HFF-Myc (cell line): ENCODE measurements around the gene NUP58.
"Not testable (repeated sequence)": the region's sequence is repeated elsewhere in the genome, so short reads cannot be mapped to it uniquely, and the experiment has no call there.

Experiments used
- DNase-seq: peaks from one replicate; pipeline ENCODE4 v3.0.0-alpha.2; 2011; ENCODE audit warnings: low read depth; ENCODE audit errors: extremely low read depth
- H3K4me3 ChIP-seq: replicated peaks from 2 replicates; pipeline ENCODE4 v1.5.1; 2011; ENCODE audit warnings: low read depth, mild to moderate bottlenecking, control low read depth, low read length
- TF ChIP-seq, protein P1 (sequence below): IDR thresholded peaks from 2 replicates; pipeline ENCODE4 v1.5.1; 2012; ENCODE audit warnings: mild to moderate bottlenecking, low read depth, low read length, control low read depth; ENCODE audit errors: missing control alignments

Gene NUP58

DNA sequence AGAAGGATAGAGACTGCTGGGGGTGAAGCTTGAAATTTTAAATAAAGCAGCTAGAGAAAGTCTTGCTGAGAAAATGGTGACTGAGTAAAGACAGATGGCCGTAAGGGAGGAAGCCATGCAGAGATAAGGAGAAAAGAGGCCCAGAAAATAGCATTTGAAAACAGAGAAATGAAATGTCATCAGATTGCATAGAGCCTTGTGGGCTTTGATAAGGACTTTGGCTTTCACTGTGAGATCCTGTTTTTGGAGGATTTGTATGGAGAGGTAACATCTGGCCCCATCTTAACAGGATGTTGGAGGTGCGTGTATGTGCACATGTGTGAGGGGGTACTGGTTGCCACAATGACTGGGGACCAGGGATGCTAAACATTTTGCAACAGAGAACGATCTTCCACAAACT is 50.8 kb downstream of the NUP58 start:
- H3K4me3 ChIP-seq, result no peak overlapping the region
- no peak for DNase-seq
- TF ChIP-seq, protein P1, sequence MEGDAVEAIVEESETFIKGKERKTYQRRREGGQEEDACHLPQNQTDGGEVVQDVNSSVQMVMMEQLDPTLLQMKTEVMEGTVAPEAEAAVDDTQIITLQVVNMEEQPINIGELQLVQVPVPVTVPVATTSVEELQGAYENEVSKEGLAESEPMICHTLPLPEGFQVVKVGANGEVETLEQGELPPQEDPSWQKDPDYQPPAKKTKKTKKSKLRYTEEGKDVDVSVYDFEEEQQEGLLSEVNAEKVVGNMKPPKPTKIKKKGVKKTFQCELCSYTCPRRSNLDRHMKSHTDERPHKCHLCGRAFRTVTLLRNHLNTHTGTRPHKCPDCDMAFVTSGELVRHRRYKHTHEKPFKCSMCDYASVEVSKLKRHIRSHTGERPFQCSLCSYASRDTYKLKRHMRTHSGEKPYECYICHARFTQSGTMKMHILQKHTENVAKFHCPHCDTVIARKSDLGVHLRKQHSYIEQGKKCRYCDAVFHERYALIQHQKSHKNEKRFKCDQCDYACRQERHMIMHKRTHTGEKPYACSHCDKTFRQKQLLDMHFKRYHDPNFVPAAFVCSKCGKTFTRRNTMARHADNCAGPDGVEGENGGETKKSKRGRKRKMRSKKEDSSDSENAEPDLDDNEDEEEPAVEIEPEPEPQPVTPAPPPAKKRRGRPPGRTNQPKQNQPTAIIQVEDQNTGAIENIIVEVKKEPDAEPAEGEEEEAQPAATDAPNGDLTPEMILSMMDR, result no peak

DNA sequence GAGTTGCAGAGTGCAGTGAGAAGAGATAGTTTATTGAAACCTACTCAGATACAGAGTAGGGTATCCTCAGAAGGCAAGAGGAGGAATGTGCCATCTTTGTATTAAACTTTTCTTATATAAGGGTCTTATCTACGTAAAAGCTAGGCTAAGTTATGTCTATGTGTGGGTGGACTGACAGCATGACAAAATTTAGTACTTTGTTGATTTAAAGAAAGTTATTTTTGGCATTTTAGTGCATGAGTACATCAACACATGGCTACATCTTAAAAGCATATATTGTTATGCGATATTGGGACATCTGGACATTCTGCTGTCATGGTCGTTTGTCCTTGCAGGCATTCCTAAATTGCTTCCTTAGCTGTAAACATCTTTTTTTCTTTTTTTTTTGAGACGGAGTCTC is 51.4 kb downstream of the NUP58 start:
- TF ChIP-seq, protein P1, result no peak
- no peak for DNase-seq
- H3K4me3 ChIP-seq, result no peak overlapping the region

DNA sequence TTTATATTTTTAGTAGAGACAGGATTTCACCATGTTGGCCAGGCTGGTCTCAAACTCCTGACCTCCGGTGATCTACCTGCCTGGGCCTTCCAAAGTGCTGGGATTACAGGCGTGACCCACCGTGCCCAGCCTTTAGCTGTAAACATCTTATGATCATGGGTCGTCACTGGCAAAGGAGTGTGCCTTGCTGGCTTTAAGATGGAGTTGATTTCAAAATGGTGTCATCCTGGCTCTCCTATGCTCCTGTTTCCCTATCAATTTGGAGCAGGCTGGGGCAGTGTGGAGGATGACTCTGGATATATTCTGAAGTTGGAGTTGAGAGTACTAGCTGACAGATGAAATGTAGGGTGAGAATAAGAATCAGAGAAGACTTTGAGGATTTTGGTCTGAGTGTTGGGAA is 51.9 kb downstream of the NUP58 start:
- DNase-seq, result no peak
- TF ChIP-seq, protein P1, result no peak
- no peak overlapping the region for H3K4me3 ChIP-seq

DNA sequence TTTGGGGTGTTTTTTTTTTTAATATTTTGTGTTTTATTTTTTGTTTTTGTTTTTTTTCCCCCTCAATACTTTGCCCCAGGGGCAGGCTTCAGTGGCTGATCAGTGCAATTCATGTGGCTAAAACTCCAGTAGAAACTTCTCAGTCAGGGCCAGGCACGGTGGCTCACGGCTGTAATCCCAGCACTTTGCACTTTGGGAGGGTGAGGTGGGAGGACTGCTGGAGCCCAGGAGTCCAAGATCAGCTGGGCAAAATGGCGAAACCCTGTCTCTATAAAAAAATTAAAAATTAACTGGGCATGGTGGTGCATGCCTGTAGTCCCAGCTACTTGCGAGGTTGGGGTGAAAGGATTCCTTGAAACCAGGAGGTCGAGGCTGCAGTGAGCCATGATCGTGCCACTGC is 53.0 kb downstream of the NUP58 start:
- no peak for DNase-seq
- no peak overlapping the region for H3K4me3 ChIP-seq
- TF ChIP-seq, protein P1, result no peak

DNA sequence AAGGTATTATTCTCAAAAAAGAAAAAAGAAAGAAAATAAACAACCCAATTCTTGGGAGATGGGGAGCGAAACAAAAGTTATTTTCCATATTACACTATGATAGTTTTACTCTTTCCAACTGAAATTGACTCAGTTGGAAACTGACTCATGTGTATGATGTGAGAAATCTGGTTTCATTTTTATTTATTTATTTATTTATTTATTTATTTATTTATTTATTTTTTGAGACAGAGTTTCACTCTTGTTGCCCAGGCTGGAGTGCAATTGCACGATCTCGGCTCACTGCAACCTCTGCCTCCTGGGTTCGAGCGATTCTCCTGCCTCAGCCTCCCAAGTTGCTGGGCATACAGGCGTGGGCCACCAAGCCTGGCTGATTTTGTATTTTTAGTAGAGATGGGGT is 59.0 kb downstream of the NUP58 start:
- not testable (repeated sequence) for DNase-seq, H3K4me3 ChIP-seq

DNA sequence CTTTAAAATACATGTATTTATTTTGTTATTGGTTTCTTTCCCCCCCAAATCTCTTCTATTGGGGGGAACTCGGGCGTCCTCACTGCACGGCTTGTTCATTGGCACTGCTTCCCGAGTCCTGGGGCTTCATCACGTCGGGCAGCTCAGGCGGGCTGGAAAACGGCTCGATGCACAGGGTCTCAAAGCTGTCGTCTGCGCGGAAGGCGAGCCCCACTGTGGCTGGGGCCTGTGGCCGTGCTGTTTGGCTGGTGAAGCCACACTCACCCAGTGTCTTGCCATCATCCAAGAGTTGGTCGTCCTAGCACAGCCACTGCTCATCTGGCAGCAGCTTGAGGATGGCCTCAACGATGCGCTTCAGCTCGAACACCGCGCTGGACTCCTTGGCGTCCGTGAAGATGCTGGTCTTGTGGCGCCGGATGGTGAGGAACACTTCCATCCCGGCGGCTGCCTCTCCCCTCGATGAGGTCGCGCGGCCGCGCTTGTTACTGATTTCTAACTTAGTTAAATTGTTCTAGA is 64.4 kb downstream of the NUP58 start:
- TF ChIP-seq, protein P1, result no peak
- DNase-seq, result no peak

DNA sequence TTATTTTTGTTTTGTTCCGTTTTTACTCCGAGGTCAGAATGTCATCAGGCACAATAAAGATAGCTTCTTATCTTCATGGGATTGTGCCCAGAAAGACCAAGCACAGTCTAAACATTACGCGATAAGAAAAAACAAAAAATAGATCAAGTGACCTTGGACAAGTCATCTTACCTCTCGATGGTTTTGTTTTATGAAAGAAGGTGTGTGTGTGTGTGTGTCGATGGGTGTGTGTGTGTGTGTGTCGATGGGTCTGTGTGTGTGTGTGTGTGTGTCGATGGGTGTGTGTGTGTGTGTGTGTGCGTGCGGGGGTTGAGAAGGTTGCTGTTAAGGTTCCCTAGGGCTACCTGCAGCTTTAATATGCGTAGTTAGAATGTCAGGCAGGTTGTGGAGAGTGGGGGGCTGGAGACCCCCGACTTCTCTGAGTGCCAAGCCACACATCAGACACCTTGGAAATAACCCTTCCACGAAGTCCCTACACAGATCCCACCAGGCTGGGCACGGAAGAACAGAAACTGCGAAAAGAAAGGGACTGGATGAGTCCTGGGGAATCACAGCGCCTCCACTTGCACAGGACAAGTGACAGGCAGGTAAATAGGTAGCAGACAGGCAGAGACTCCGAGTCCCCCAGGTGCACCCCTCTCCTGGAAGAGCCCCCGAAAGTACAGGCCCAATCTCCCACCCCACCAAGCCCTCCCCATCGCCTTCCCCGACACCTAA is 69.9 kb downstream of the NUP58 start:
- H3K4me3 ChIP-seq, result no peak overlapping the region
- TF ChIP-seq, protein P1, result no peak
- DNase-seq, result no peak

More for the DNA sequence above, 64.4 kb downstream of the NUP58 start:
- no peak overlapping the region for H3K4me3 ChIP-seq
